NCI-H446 treated with DMSO at 0.1 percent for 48 hours (cell line): ENCODE data around the gene CEBPE.
A peak's percentile ranks its signal among the peaks of the same experiment; 100 is the strongest.

ENCODE experiments used
- DNase-seq: peaks from one replicate; lab custom pipeline; 2025; lab: John Stamatoyannopoulos, UW

The CEBPE gene

GRCh38 chr14:23143911-23144310 is 24.9 kb upstream of the CEBPE start:
- no peak for DNase-seq

- DNase-seq = no peak
Observed at GRCh38 chr14:23142826-23143225, 23.8 kb upstream of the CEBPE start.

- DNase-seq = peak; percentile 36
Observed at GRCh38 chr14:23141706-23142444, 22.8 kb upstream of the CEBPE start.

GRCh38 chr14:23140371-23140770 is 21.3 kb upstream of the CEBPE start:
- no peak for DNase-seq

GRCh38 chr14:23139874-23140273 is 20.8 kb upstream of the CEBPE start:
- no peak for DNase-seq

GRCh38 chr14:23137813-23138535 is 18.9 kb upstream of the CEBPE start:
- DNase-seq = no peak

- DNase-seq = peak; percentile 50
Observed at GRCh38 chr14:23137192-23137812, 18.2 kb upstream of the CEBPE start.

- no peak for DNase-seq
Observed at GRCh38 chr14:23136566-23137133, 17.6 kb upstream of the CEBPE start.

- no peak for DNase-seq
Observed at GRCh38 chr14:23132970-23133369, 13.9 kb upstream of the CEBPE start.

- no peak for DNase-seq
Observed at GRCh38 chr14:23131482-23131881, 12.4 kb upstream of the CEBPE start.

GRCh38 chr14:23130871-23131270 is 11.8 kb upstream of the CEBPE start:
- DNase-seq = no peak

GRCh38 chr14:23129759-23130316 is 10.8 kb upstream of the CEBPE start:
- DNase-seq = no peak

- no peak for DNase-seq
Observed at GRCh38 chr14:23128969-23129758, 10.1 kb upstream of the CEBPE start.

- no peak for DNase-seq
Observed at GRCh38 chr14:23127861-23128260, 8.8 kb upstream of the CEBPE start.

GRCh38 chr14:23126548-23127278 is 7.7 kb upstream of the CEBPE start:
- no peak for DNase-seq

- no peak for DNase-seq
Observed at GRCh38 chr14:23125933-23126524, 7.0 kb upstream of the CEBPE start.

GRCh38 chr14:23125011-23125410 is 6.0 kb upstream of the CEBPE start:
- no peak for DNase-seq

- DNase-seq = no peak
Observed at GRCh38 chr14:23124337-23124954, 5.4 kb upstream of the CEBPE start.

- peak; percentile 76 for DNase-seq
Observed at GRCh38 chr14:23123419-23123818, 4.4 kb upstream of the CEBPE start.

- DNase-seq = no peak
Observed at GRCh38 chr14:23122086-23122485, 3.0 kb upstream of the CEBPE start.
